Tibial nerve (tissue), 4 donors: ENCODE measurements around the gene H6PD.

Source experiments
- EP300 ChIP-seq, 2 donors: sonication (generic); formaldehyde crosslinking; IDR thresholded peaks; one replicate each; pipeline ENCODE4 v1.6.1; 2017; ENCODE audit warnings: antibody characterized with exemption in 2 of 2, mild to moderate bottlenecking in 1 of 2
- POLR2A ChIP-seq, 2 donors: fragments of 450-650 bp; IDR thresholded peaks; one replicate each; pipeline ENCODE4 v1.6.1; 2017; ENCODE audit warnings: antibody characterized with exemption in 2 of 2, mild to moderate bottlenecking in 2 of 2, moderate library complexity in 2 of 2
- TF ChIP-seq, protein P1 (sequence below), 5 experiments: fragments of 200-600 bp in 3 of 5; fragments of 450-650 bp in 2 of 5; sonication (generic) in 3 of 5; IDR thresholded peaks; one replicate each; pipeline ENCODE4 v1.5.1; 2016 to 2019; ENCODE audit warnings: antibody characterized with exemption in 5 of 5, mild to moderate bottlenecking in 3 of 5, moderate library complexity in 2 of 5

DNA sequence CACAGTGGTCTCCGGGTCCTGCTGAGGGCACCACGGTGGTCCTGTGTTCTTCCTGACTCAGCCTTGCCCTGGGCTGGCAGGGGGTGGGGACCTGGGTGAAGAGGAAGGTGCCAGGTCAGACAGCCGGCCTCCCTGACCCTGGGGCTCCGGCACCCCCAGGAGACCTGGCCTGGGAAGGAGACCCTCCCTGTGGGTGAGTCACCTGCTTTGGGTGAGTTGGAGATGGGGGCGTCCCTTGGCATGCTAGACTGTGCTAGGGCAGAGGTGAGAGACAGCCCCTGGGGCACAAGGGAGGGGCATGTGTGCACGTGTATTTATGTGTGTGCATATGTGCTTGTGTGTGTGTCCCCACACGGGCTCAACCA, 81.5 kb downstream of the H6PD start:
- TF ChIP-seq, protein P1, sequence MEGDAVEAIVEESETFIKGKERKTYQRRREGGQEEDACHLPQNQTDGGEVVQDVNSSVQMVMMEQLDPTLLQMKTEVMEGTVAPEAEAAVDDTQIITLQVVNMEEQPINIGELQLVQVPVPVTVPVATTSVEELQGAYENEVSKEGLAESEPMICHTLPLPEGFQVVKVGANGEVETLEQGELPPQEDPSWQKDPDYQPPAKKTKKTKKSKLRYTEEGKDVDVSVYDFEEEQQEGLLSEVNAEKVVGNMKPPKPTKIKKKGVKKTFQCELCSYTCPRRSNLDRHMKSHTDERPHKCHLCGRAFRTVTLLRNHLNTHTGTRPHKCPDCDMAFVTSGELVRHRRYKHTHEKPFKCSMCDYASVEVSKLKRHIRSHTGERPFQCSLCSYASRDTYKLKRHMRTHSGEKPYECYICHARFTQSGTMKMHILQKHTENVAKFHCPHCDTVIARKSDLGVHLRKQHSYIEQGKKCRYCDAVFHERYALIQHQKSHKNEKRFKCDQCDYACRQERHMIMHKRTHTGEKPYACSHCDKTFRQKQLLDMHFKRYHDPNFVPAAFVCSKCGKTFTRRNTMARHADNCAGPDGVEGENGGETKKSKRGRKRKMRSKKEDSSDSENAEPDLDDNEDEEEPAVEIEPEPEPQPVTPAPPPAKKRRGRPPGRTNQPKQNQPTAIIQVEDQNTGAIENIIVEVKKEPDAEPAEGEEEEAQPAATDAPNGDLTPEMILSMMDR (IDR thresholded peaks at IDR 0.05) = no peak
- no peak for TF ChIP-seq EP300 (IDR thresholded peaks at IDR 0.05)
- no peak for TF ChIP-seq POLR2A (IDR thresholded peaks at IDR 0.05)
